Measurements from ENCODE around the gene IMPG1.

IMPG1 gene

DNA sequence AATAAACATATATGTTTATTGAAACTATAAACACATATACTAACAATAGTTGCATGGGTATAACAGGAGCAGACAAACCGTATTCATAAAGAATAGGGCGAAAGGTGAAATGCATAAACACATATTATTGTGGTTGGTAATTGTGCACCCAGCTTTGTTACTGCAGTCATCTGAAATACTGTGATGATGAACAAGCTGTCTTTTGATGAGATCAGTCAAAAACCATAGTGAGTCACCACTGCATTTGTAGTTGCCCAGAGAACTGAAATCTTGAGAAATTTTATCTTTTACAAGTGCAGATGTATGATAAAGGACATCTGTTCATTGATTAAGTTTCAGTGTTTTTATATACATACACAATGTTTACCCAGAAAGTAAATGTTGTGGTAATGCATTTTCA is 189.7 kb downstream of the IMPG1 start:
- TF ChIP-seq, protein P1, sequence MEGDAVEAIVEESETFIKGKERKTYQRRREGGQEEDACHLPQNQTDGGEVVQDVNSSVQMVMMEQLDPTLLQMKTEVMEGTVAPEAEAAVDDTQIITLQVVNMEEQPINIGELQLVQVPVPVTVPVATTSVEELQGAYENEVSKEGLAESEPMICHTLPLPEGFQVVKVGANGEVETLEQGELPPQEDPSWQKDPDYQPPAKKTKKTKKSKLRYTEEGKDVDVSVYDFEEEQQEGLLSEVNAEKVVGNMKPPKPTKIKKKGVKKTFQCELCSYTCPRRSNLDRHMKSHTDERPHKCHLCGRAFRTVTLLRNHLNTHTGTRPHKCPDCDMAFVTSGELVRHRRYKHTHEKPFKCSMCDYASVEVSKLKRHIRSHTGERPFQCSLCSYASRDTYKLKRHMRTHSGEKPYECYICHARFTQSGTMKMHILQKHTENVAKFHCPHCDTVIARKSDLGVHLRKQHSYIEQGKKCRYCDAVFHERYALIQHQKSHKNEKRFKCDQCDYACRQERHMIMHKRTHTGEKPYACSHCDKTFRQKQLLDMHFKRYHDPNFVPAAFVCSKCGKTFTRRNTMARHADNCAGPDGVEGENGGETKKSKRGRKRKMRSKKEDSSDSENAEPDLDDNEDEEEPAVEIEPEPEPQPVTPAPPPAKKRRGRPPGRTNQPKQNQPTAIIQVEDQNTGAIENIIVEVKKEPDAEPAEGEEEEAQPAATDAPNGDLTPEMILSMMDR (IDR thresholded peaks at IDR 0.05): no peak

DNA sequence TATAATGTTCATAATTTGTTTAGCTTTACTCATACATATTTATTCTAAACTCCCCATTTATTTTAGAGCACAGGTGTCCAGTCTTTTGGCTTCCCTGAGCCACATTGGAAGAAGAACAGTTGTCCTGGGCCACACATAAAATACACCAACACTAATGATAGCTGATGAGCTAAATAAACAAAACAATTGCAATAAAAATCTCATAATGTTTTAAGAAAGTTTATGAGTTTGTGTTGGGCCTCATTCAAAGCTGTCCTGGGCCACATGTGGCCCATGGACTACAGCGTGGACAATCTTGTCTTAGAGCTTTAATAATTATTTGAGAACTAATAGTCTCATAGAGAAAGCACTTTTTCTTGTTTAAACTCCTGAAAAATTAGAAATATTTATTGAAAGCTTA is 192.2 kb downstream of the IMPG1 start:
- TF ChIP-seq, protein P1 (IDR thresholded peaks at IDR 0.05): no peak

DNA sequence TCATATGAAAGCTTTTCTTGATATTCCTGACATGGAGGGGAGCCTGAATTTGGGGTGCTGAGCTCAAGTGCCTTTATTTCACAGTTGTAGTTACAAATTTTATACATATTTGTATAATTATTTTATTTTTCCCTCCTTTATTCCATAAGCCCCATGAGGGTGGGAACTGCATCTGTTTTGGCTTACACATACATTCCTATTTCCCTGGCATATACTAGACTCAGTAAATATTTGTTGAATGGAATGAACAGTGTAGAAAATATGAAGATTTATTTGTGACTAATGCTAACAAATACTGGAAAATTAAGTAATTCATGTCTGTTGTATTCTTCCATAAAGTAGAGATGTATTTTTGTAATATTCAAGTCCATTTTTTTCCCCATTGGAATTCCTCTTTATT is 196.3 kb downstream of the IMPG1 start:
- TF ChIP-seq, protein P1 (IDR thresholded peaks at IDR 0.05): no peak

DNA sequence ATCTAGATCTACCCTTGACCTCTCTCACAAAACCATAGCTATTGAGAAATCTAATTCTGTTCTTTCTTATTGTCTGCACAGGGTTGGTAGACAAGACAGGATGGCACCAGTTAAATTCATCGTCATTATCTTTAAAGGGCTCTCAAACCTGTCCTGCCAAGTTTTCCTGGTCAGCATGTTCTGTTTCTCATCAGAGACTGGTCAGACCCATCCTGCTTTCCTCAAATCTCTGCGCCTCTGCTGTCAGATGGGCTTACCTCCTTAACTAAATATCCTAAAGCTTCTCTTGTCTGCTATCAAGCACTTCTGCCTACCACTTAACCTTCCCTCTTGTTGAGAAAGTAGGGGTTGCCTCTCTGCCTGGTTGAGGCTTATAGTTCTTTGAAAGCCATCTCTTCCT is 198.2 kb downstream of the IMPG1 start:
- TF ChIP-seq, protein P1 (IDR thresholded peaks at IDR 0.05): no peak
